Measurements from ENCODE around the gene PRPF8. TPM values are rescaled to one million over a fixed set of nuclear protein-coding genes. Genes with fewer than 3 reads are reported as not detected.

PRPF8 gene
- total and polyA plus RNA-seq, 10 of the 15 experiments (the other 5 are each of a cell fraction or from before 2014, with no cell fraction given), result 77.2 to 337 (median 162) TPM

DNA sequence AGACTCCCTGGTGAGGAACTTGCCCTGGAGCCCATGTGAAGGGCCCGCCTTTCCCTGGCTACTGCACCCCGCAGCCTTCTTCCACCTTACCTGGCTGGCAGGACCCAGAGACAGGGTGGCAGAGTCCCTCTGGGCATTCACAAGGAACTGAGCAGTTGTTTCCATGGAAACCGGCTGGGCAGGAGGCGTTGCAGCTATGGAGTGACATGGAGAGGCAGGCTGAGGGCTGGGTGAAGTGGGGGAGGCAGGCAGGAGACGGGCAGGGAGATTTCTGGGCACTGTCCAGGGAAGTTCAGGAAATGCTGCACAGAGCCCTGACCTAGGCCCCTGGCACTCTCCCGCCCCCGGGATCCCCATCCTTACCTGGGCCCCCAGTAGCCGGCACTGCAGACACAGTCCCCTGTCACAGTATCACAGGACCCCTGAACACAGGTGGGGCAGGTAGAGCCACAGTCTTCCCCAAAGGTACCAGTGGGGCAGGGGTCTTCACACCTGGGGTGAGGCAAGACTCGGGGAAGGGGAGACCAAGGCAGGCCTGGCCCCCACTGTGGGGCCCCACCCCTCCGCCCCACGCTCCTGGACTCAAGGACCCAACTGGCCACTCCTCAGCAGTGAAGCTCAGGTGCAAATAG lies 45.0 kb downstream of the PRPF8 start (continued):
- no peak for TF ChIP-seq CTCF (IDR thresholded peaks at IDR 0.05 in 2 of 3, conservative IDR thresholded peaks at IDR 0.05 in 1 of 3; ENCODE audit: control insufficient read depth in 2 of 3, extremely low read depth in 1 of 3, insufficient read depth in 1 of 3, low read depth in 3 of 3, low read length in 3 of 3)
- no peak for TF ChIP-seq RELA (IDR thresholded peaks at IDR 0.05; ENCODE audit: borderline replicate concordance, partially characterized antibody)

GRCh38 chr17:1638624-1639300 lies 45.9 kb downstream of the PRPF8 start:
- H3K9ac ChIP-seq (ENCODE audit: control insufficient read depth, insufficient read depth, low read length), result no peak overlapping the region
- POLR2A ChIA-PET, result no interaction called here
- no peak for FAIRE-seq

More at GRCh38 chr17:1638624-1639300, 45.9 kb downstream of the PRPF8 start:
- BruUV-seq (replicated peaks), result no TSS peak
- Histone ChIP-seq H2AFZ (ENCODE audit: control insufficient read depth, low read depth, low read length) (no peak overlapping the region), H3K27me3 (replicated peaks in 1 of 2; ENCODE audit: control insufficient read depth in 2 of 2, insufficient read depth in 2 of 2, low read length in 1 of 2) (no peaks in the 10 kb centered on the region), H3K27ac (ENCODE audit: control insufficient read depth, insufficient read depth) (no peak overlapping the region), H3K9me3 (replicated peaks; ENCODE audit: control insufficient read depth, insufficient read depth, low read length) (no peaks in the 10 kb centered on the region), H3K36me3 (ENCODE audit: control insufficient read depth in 2 of 2, insufficient read depth in 2 of 2, low read length in 1 of 2) (no peaks in the 10 kb centered on the region), H3K4me1 (ENCODE audit: control insufficient read depth, insufficient read depth, low read length) (peaks cover 3% of the 10 kb centered on the region; the same call in 1 of the 2 replicates), H4K20me1 (ENCODE audit: control insufficient read depth, insufficient read depth) (no peaks in the 10 kb centered on the region), H3K79me2 (ENCODE audit: control insufficient read depth, insufficient read depth, low read length) (no peaks in the 10 kb centered on the region), H3K4me2 (ENCODE audit: control insufficient read depth, insufficient read depth) (no peak overlapping the region), H3K4me3 (no peak overlapping the region)
- TF ChIP-seq KAT2A (conservative IDR thresholded peaks at IDR 0.05; ENCODE audit: control insufficient read depth, low read depth, low read length) (no peak), TCF7 (IDR thresholded peaks at IDR 0.05; ENCODE audit: borderline replicate concordance) (no peak), IKZF2 (IDR thresholded peaks at IDR 0.05) (no peak), SRF (IDR thresholded peaks at IDR 0.05; ENCODE audit: low read depth in 2 of 2, low read length in 2 of 2) (no peak), NFXL1 (IDR thresholded peaks at IDR 0.05; ENCODE audit: borderline replicate concordance) (no peak), SREBF1 (IDR thresholded peaks at IDR 0.05; ENCODE audit: low read length) (no peak)
- ATAC-seq (no peak), DNase-seq (ENCODE audit: low read depth, low spot score) (no peak)
- in situ Hi-C loops (cut with MboI), result no loop called here
- RAD21 ChIA-PET (ENCODE audit: unreplicated experiment), result interaction anchor here (0.7 kb wide), 1 partner anchor 61 kb away, joined by 3 read pairs; no protein-coding TSS in a partner anchor
- WGBS (ENCODE audit: insufficient coverage, insufficient replicate concordance, low lambda C conversion rate, missing lambda C conversion rate), result 68% methylated on average over 19 of the region's 19 CpGs
- CTCF ChIA-PET, result interaction anchor here (1.1 kb wide), 1 partner anchor 451 kb away, joined by 3 read pairs; no protein-coding TSS in a partner anchor
- intact Hi-C loops (cut with micrococcal nuclease; ENCODE audit: unreplicated experiment), result no loop called here
- SMC1A ChIA-PET (ENCODE audit: uncharacterized antibody, unreplicated experiment), result no interaction called here
